HepG2 (cell line): ENCODE data around the gene SLC22A23. TPM values are rescaled to one million over a fixed set of nuclear protein-coding genes. Genes with fewer than 3 reads are reported as not detected.

Experiments
- ARID5B ChIP-seq: IDR thresholded peaks from 2 replicates; pipeline ENCODE4 v1.4.0; 2020; ENCODE audit warnings: mild to moderate bottlenecking, missing genetic modification reagents
- ARNT2 ChIP-seq: sonication (generic); formaldehyde crosslinking; IDR thresholded peaks from 2 replicates; pipeline ENCODE4 v1.8.0; 2022; ENCODE audit warnings: mild to moderate bottlenecking, low read depth, missing genetic modification reagents, moderate library complexity
- ATAD3A ChIP-seq: sonication (generic); formaldehyde crosslinking; IDR thresholded peaks from 2 replicates; pipeline ENCODE4 v1.4.0; 2020; ENCODE audit warnings: missing genetic modification reagents
- ETV6 ChIP-seq: sonication (generic); formaldehyde crosslinking; conservative IDR thresholded peaks from 2 replicates; pipeline ENCODE4 v1.4.0; 2020; ENCODE audit warnings: missing genetic modification reagents
- FUBP1 ChIP-seq: sonication (generic); formaldehyde crosslinking; IDR thresholded peaks from 2 replicates; pipeline ENCODE4 v1.5.1; 2020; ENCODE audit warnings: missing genetic modification reagents, mild to moderate bottlenecking, borderline replicate concordance
- GABPA ChIP-seq, 2 experiments: IDR thresholded peaks; 2 replicates each; pipeline ENCODE4 v1.6.1; 2011 to 2016; ENCODE audit warnings: low read depth in 2 of 2, low read length in 1 of 2, missing biosample characterization in 1 of 2, missing genetic modification characterization in 1 of 2
- HNRNPH1 ChIP-seq: fragments of 200-400 bp; formaldehyde crosslinking; optimal IDR thresholded peaks from 2 replicates; pipeline ENCODE3; 2017; ENCODE audit warnings: mild to moderate bottlenecking, low read depth, low read length
- MXD1 ChIP-seq: sonication (generic); formaldehyde crosslinking; IDR thresholded peaks from 2 replicates; pipeline ENCODE4 v1.4.0; 2020; ENCODE audit warnings: mild to moderate bottlenecking, missing genetic modification reagents
- PTBP1 ChIP-seq: fragments of 200-400 bp; formaldehyde crosslinking; IDR thresholded peaks from 2 replicates; pipeline ENCODE4 v1.6.1; 2018; ENCODE audit warnings: low read length, low read depth; ENCODE audit not compliant: poor library complexity, severe bottlenecking
- RBFOX2 ChIP-seq: fragments of 200-400 bp; formaldehyde crosslinking; IDR thresholded peaks from 2 replicates; pipeline ENCODE4 v1.6.1; 2017; ENCODE audit warnings: low read depth, mild to moderate bottlenecking, low read length
- RORA ChIP-seq: sonication (generic); formaldehyde crosslinking; IDR thresholded peaks from 2 replicates; pipeline ENCODE4 v1.5.0; 2020; ENCODE audit warnings: mild to moderate bottlenecking, missing genetic modification reagents, moderate library complexity
- SP4 ChIP-seq: sonication (generic); formaldehyde crosslinking; IDR thresholded peaks from 2 replicates; pipeline ENCODE4 v1.8.1; 2023; ENCODE audit warnings: mild to moderate bottlenecking, missing genetic modification reagents
- SP5 ChIP-seq: IDR thresholded peaks from 2 replicates; pipeline ENCODE4 v1.6.1; 2016; ENCODE audit warnings: low read depth, borderline replicate concordance
- TBX2 ChIP-seq: sonication (generic); formaldehyde crosslinking; IDR thresholded peaks from 2 replicates; pipeline ENCODE4 v1.5.0; 2020; ENCODE audit warnings: missing genetic modification reagents, mild to moderate bottlenecking, borderline replicate concordance
- TSC22D2 ChIP-seq: sonication (generic); formaldehyde crosslinking; IDR thresholded peaks from 2 replicates; pipeline ENCODE4 v1.5.1; 2020; ENCODE audit warnings: missing genetic modification reagents, mild to moderate bottlenecking, borderline replicate concordance
- ZEB1 ChIP-seq: IDR thresholded peaks from 2 replicates; pipeline ENCODE4 v1.6.1; 2012; ENCODE audit warnings: mild to moderate bottlenecking, low read depth, inconsistent platforms; ENCODE audit not compliant: insufficient replicate concordance
- ZMYM4 ChIP-seq: sonication (generic); formaldehyde crosslinking; IDR thresholded peaks from 2 replicates; pipeline ENCODE4 v1.8.1; 2023; ENCODE audit warnings: mild to moderate bottlenecking, missing genetic modification reagents
- ZNF264 ChIP-seq: sonication (generic); formaldehyde crosslinking; IDR thresholded peaks from 2 replicates; pipeline ENCODE4 v1.4.0; 2020; ENCODE audit warnings: missing genetic modification reagents
- ZNF337 ChIP-seq: sonication (generic); formaldehyde crosslinking; IDR thresholded peaks from 2 replicates; pipeline ENCODE4 v1.5.1; 2020; ENCODE audit warnings: missing genetic modification reagents, low read depth, mild to moderate bottlenecking, borderline replicate concordance
- ZNF33B ChIP-seq: sonication (generic); formaldehyde crosslinking; IDR thresholded peaks from 2 replicates; pipeline ENCODE4 v1.5.1; 2020; ENCODE audit warnings: mild to moderate bottlenecking, missing genetic modification reagents
- ZSCAN22 ChIP-seq: sonication (generic); formaldehyde crosslinking; IDR thresholded peaks from 2 replicates; pipeline ENCODE4 v1.4.0; 2020; ENCODE audit warnings: mild to moderate bottlenecking, missing genetic modification reagents
- polyA plus RNA-seq, 8 experiments: library from polyadenylated mRNA; depleted of rRNA in 3 of 8; stranded (reverse) in 7 of 8; unstranded in 1 of 8; fragments of >200 nt; fragmentation: Illumina TruSeq in 4 of 8; extraction: Trizol in 4 of 8; gene quantifications; 2 replicates each; pipeline versions ENCODE4 v1.2.1 to v1.2.3, GENCODE V29; 2011 to 2016; ENCODE audit warnings: low read depth in 4 of 8, missing spikeins in 1 of 8, mixed read lengths in 1 of 8; ENCODE audit not compliant: insufficient read depth in 1 of 8
- total RNA-seq, 5 experiments: library from RNA; depleted of rRNA; stranded (reverse); fragments of >200 nt; fragmentation: Illumina TruSeq; extraction: Trizol; gene quantifications; 2 replicates each; pipeline ENCODE4 v1.2.3, GENCODE V29; 2016; ENCODE audit warnings: low read depth in 1 of 5

The SLC22A23 gene
- total and polyA plus RNA-seq, 2 of the 13 experiments (the other 11 are each of a cell fraction or from before 2014, with no cell fraction given) = 11.8 to 17.5 TPM

GRCh38 chr6:3400162-3400561 lies 56.7 kb downstream of the SLC22A23 start (continued):
- TF ChIP-seq RORA (no peak), RBFOX2 (no peak), TSC22D2 (CRISPR knock-in tag) (no peak), ZNF337 (CRISPR knock-in tag) (no peak), ARID5B (CRISPR knock-in tag) (0 out of 2 replicates have a peak, but pooled peaks have one; percentile 23), GABPA (IDR thresholded peaks at IDR 0.05; ENCODE audit: low read depth, low read length) (no peak), GABPA (CRISPR knock-in tag; IDR thresholded peaks at IDR 0.05; ENCODE audit: low read depth) (no peak), PTBP1 (no peak), SP5 (CRISPR knock-in tag) (no peak), ZEB1 (no peak), ETV6 (CRISPR knock-in tag) (no peak), ZMYM4 (CRISPR knock-in tag) (peak; percentile 70), ARNT2 (no peak), ZNF33B (CRISPR knock-in tag) (no peak), ZSCAN22 (no peak), SP4 (CRISPR knock-in tag) (peak; percentile 38; the same call in 1 of the 2 replicates), ATAD3A (CRISPR knock-in tag) (no peak), FUBP1 (no peak), ZNF264 (CRISPR knock-in tag) (no peak), HNRNPH1 (no peak), TBX2 (CRISPR knock-in tag) (0 out of 2 replicates have a peak, but pooled peaks have one; percentile 29), MXD1 (CRISPR knock-in tag) (no peak)
